MM.1S (cell line): ENCODE data around the gene CTSK.

Source experiments
- CTCF ChIP-seq: fragments of 300-600 bp; sonication (generic); IDR thresholded peaks from 2 replicates; pipeline ENCODE4 v1.5.1; 2016; ENCODE audit warnings: antibody characterized with exemption, low read length, mixed read lengths
- EZH2 ChIP-seq: fragments of 300-600 bp; sonication (generic); optimal IDR thresholded peaks from 2 replicates; pipeline ENCODE3; 2017; ENCODE audit warnings: low read depth, mild to moderate bottlenecking, antibody characterized with exemption, low read length, mixed read lengths
- EZH2phosphoT487 ChIP-seq: fragments of 300-600 bp; sonication (generic); IDR thresholded peaks from 2 replicates; pipeline ENCODE4 v1.6.1; 2018; ENCODE audit warnings: antibody characterized with exemption, low read length

GRCh38 chr1:150791585-150791984 is 16.5 kb downstream of the CTSK start:
- TF ChIP-seq CTCF (no peak), EZH2 (no peak), EZH2phosphoT487 (no peak)
